Measurements from ENCODE around the gene KIF21B.

The KIF21B gene

GRCh38 chr1:201049248-201049831 is 25.8 kb upstream of the KIF21B start:
- no peak for DNase-seq (ENCODE audit: low read depth in 2 of 2)

- DNase-seq (ENCODE audit: low read depth in 2 of 2) = no peak
Measured at GRCh38 chr1:201048521-201048920, 25.0 kb upstream of the KIF21B start.

GRCh38 chr1:201044119-201044518 is 20.6 kb upstream of the KIF21B start:
- no peak for DNase-seq (ENCODE audit: low read depth in 2 of 2)

GRCh38 chr1:201042779-201043461 is 19.4 kb upstream of the KIF21B start:
- peak; percentile 46 to 52 for DNase-seq (ENCODE audit: low read depth in 2 of 2)

GRCh38 chr1:201041011-201041410 is 17.5 kb upstream of the KIF21B start:
- DNase-seq (ENCODE audit: low read depth in 2 of 2) = no peak

- DNase-seq (ENCODE audit: low read depth in 2 of 2) = no peak
Measured at GRCh38 chr1:201039876-201040275, 16.4 kb upstream of the KIF21B start.

GRCh38 chr1:201039418-201039817 is 15.9 kb upstream of the KIF21B start:
- no peak for DNase-seq (ENCODE audit: low read depth in 2 of 2)

GRCh38 chr1:201038186-201038876 is 14.8 kb upstream of the KIF21B start:
- no peak for DNase-seq (ENCODE audit: low read depth in 2 of 2)

GRCh38 chr1:201036188-201036842 is 12.8 kb upstream of the KIF21B start:
- DNase-seq (ENCODE audit: low read depth in 2 of 2) = no peak

GRCh38 chr1:201034671-201035070 is 11.2 kb upstream of the KIF21B start:
- DNase-seq (ENCODE audit: low read depth in 2 of 2) = no peak

- DNase-seq (ENCODE audit: low read depth in 2 of 2) = no peak
Measured at GRCh38 chr1:201032408-201032807, 8.9 kb upstream of the KIF21B start.

GRCh38 chr1:201028461-201028889 is 5.0 kb upstream of the KIF21B start:
- DNase-seq (ENCODE audit: low read depth in 2 of 2) = no peak

GRCh38 chr1:201026836-201027235 is 3.3 kb upstream of the KIF21B start:
- no peak for DNase-seq (ENCODE audit: low read depth in 2 of 2)

GRCh38 chr1:201026234-201026633 is 2.7 kb upstream of the KIF21B start:
- DNase-seq (ENCODE audit: low read depth in 2 of 2) = no peak

- no peak for DNase-seq (ENCODE audit: low read depth in 2 of 2)
Measured at GRCh38 chr1:201025571-201026002, 2.1 kb upstream of the KIF21B start.

- no peak for DNase-seq (ENCODE audit: low read depth in 2 of 2)
Measured at GRCh38 chr1:201024625-201024998, 1.1 kb upstream of the KIF21B start.

GRCh38 chr1:201023920-201024624 is 558 bp upstream of the KIF21B start:
- no peak for DNase-seq (ENCODE audit: low read depth in 2 of 2)

- DNase-seq (ENCODE audit: low read depth in 2 of 2) = no peak
Measured at GRCh38 chr1:201022820-201023516, 546 bp downstream of the KIF21B start.

GRCh38 chr1:201022493-201022819 is 1.1 kb downstream of the KIF21B start:
- DNase-seq (ENCODE audit: low read depth in 2 of 2) = no peak

- no peak for DNase-seq (ENCODE audit: low read depth in 2 of 2)
Measured at GRCh38 chr1:201021630-201022492, 1.7 kb downstream of the KIF21B start.

Measured in stimulated activated CD4-positive, alpha-beta T cell treated with anti-CD3 and anti-CD28 coated beads, Interleukin-15, amount 100 ng/mL, for 48 hours (primary cell).